A673 (cell line): ENCODE data around the gene P4HA2. TPM values are rescaled to one million over a fixed set of nuclear protein-coding genes. Genes with fewer than 3 reads are reported as not detected.

ENCODE experiments used
- BruUV-seq: library from RNA; stranded (reverse); fragments of 400-500 nt; replicated peaks from 2 replicates; lab custom pipeline; 2021; lab: Mats Ljungman, UMichigan
- CTCF ChIA-PET: fragments of 300-600 bp; sonication (Branson Sonifier 250); formaldehyde crosslinking; loops from one replicate; lab custom pipeline; 2022; ENCODE audit warnings: antibody characterized with exemption; lab: Charles Lee
- POLR2A ChIA-PET: fragments of 300-600 bp; sonication (Branson Sonifier 250); formaldehyde crosslinking; loops from one replicate; lab custom pipeline; 2022; ENCODE audit warnings: antibody characterized with exemption; ENCODE audit not compliant: low non-redundant PET; lab: Charles Lee
- DNase-seq: peaks from one replicate; pipeline ENCODE4 v3.0.0-alpha.2; 2015; ENCODE audit warnings: low spot score
- H3K27ac ChIP-seq: fragments of 200-600 bp; sonication (generic); 2 replicates; pipeline ENCODE4 v1.5.1; 2016; ENCODE audit warnings: mixed run types, low read depth, mild to moderate bottlenecking, mixed read lengths, antibody characterized with exemption, low read length; ENCODE audit not compliant: poor library complexity, severe bottlenecking
- H3K27me3 ChIP-seq: fragments of 200-600 bp; sonication (generic); replicated peaks from 2 replicates; pipeline ENCODE4 v1.6.1; 2017; ENCODE audit warnings: mixed run types, low read depth, mild to moderate bottlenecking, mixed read lengths, antibody characterized with exemption, low read length; ENCODE audit not compliant: insufficient read depth, poor library complexity
- H3K36me3 ChIP-seq: fragments of 200-600 bp; sonication (generic); 2 replicates; pipeline ENCODE4 v1.6.1; 2016; ENCODE audit warnings: mixed run types, mild to moderate bottlenecking, mixed read lengths, antibody characterized with exemption, low read length; ENCODE audit not compliant: insufficient read depth, poor library complexity, severe bottlenecking
- H3K4me1 ChIP-seq: fragments of 200-600 bp; sonication (generic); 2 replicates; pipeline ENCODE4 v1.6.1; 2017; ENCODE audit warnings: mixed run types, mild to moderate bottlenecking, mixed read lengths, antibody characterized with exemption, low read length; ENCODE audit not compliant: insufficient read depth, poor library complexity, severe bottlenecking
- H3K4me3 ChIP-seq: fragments of 200-600 bp; sonication (generic); 2 replicates; pipeline ENCODE4 v1.5.1; 2016; ENCODE audit warnings: low read depth, mixed run types, mild to moderate bottlenecking, mixed read lengths, low read length; ENCODE audit not compliant: poor library complexity, severe bottlenecking
- H3K9me3 ChIP-seq: fragments of 200-600 bp; sonication (generic); 2 replicates; pipeline ENCODE4 v1.6.1; 2016; ENCODE audit warnings: mixed run types, low read depth, mild to moderate bottlenecking, mixed read lengths, antibody characterized with exemption, low read length; ENCODE audit not compliant: poor library complexity, severe bottlenecking
- EZH2 ChIP-seq: fragments of 200-600 bp; sonication (generic); IDR thresholded peaks from 2 replicates; pipeline ENCODE4 v1.6.1; 2017; ENCODE audit warnings: borderline replicate concordance, low read depth, mild to moderate bottlenecking, mixed read lengths, antibody characterized with exemption, low read length; ENCODE audit not compliant: poor library complexity, severe bottlenecking
- intact Hi-C: fragments of 100-400 bp; cut with micrococcal nuclease; formaldehyde crosslinking; loops from one replicate; pipeline ENCODE4 v1.10.0; 2022; ENCODE audit not compliant: unreplicated experiment
- total RNA-seq: library from RNA; stranded (reverse); gene quantifications from 2 replicates; pipeline ENCODE4 v1.2.3, GENCODE V29; 2021
- TF ChIP-seq, protein P1 (sequence below): fragments of 300-800, 200-600 bp; sonication (generic); conservative IDR thresholded peaks from 2 replicates; pipeline ENCODE4 v1.5.1; 2017; ENCODE audit warnings: low read depth, mild to moderate bottlenecking, antibody characterized with exemption, low read length, moderate library complexity, mixed read lengths

P4HA2 gene
- total RNA-seq, 1 experiment from 2014 or later: 2.8 TPM

DNA sequence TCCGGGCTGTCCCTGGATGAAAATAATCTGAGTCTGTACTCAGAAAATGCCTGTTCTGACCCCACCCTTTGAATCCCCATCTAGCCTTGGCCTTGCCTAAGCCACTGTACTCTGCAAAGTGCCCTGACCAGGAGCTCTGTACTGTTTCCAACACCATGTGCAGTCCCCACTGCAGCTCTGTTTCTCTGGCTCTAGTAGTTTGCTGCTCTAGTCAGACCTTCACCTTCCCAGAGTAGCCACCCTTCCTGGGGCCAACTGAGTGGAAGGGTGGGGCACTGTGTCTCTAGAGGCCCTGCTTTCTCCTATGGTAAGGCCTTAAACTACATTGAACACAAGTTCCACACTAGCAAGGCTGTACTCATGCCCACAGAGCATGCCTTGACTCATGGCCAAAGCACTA lies 31.9 kb downstream of the P4HA2 start:
- no TSS peak for BruUV-seq
- H3K4me3 ChIP-seq: no peak overlapping the region
- H3K27me3 ChIP-seq: no peaks in the 10 kb centered on the region
- H3K27ac ChIP-seq: no peak overlapping the region
- intact Hi-C loops: no loop called here
- TF ChIP-seq EZH2: no peak
- TF ChIP-seq, protein P1, sequence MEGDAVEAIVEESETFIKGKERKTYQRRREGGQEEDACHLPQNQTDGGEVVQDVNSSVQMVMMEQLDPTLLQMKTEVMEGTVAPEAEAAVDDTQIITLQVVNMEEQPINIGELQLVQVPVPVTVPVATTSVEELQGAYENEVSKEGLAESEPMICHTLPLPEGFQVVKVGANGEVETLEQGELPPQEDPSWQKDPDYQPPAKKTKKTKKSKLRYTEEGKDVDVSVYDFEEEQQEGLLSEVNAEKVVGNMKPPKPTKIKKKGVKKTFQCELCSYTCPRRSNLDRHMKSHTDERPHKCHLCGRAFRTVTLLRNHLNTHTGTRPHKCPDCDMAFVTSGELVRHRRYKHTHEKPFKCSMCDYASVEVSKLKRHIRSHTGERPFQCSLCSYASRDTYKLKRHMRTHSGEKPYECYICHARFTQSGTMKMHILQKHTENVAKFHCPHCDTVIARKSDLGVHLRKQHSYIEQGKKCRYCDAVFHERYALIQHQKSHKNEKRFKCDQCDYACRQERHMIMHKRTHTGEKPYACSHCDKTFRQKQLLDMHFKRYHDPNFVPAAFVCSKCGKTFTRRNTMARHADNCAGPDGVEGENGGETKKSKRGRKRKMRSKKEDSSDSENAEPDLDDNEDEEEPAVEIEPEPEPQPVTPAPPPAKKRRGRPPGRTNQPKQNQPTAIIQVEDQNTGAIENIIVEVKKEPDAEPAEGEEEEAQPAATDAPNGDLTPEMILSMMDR: no peak
- CTCF ChIA-PET: no interaction called here
- H3K9me3 ChIP-seq: no peaks in the 10 kb centered on the region
- POLR2A ChIA-PET: interaction anchor here (0.7 kb wide), 1 partner anchor 124 kb away, joined by 4 read pairs; no protein-coding TSS in a partner anchor
- DNase-seq: no peak
- no peaks in the 10 kb centered on the region for H3K4me1 ChIP-seq
- H3K36me3 ChIP-seq: no peaks in the 10 kb centered on the region

GRCh38 chr5:132193165-132193694 lies 34.4 kb downstream of the P4HA2 start:
- H3K4me1 ChIP-seq: no peaks in the 10 kb centered on the region
- CTCF ChIA-PET: no interaction called here
- no TSS peak for BruUV-seq
- no peak overlapping the region for H3K4me3 ChIP-seq
- intact Hi-C loops: no loop called here
- POLR2A ChIA-PET: no interaction called here
- H3K9me3 ChIP-seq: no peaks in the 10 kb centered on the region
- H3K36me3 ChIP-seq: no peaks in the 10 kb centered on the region
- DNase-seq: no peak
- no peaks in the 10 kb centered on the region for H3K27me3 ChIP-seq
- TF ChIP-seq EZH2: no peak
- TF ChIP-seq, protein P1: no peak
- no peak overlapping the region for H3K27ac ChIP-seq

DNA sequence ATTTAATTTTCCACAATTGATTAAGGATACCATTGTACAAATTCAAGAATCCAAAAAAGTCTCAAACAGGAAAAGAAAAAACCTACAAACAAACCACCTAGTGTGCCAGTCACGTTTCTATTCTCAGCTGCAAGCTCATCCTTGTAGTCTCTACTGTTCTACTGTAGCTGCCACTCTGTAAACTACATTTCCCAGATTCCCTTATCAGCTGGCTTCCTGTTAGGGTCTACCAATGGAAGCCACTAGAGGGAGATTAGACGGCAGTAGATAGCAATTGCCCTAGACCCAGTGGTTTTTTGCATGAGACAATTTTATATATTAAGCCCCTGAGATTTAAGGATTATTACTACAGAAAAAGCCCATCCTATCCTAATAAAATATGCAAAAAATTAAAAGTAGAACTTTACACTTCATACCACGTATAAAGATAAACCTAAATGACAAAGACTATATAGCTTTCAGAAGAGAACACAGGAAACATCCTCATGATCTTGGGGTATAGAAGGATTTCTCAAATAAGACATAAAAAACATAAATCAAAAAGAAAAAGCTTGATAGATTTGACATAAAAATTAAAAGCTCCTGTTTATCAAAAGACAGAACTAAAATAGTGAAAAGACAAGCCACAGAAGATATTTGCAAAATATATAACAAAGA lies 37.4 kb downstream of the P4HA2 start:
- ChIA-PET POLR2A (no interaction called here), CTCF (no interaction called here)
- no TSS peak for BruUV-seq
- H3K4me1 ChIP-seq: no peaks in the 10 kb centered on the region
- intact Hi-C loops: no loop called here
- H3K27ac ChIP-seq: no peak overlapping the region
- peak; percentile 84 for DNase-seq
- H3K27me3 ChIP-seq: no peaks in the 10 kb centered on the region
- H3K4me3 ChIP-seq: no peak overlapping the region
- TF ChIP-seq EZH2: no peak
- TF ChIP-seq, protein P1: peak; percentile 79
- H3K9me3 ChIP-seq: no peaks in the 10 kb centered on the region
- H3K36me3 ChIP-seq: no peaks in the 10 kb centered on the region
